GM10248 (cell line): ENCODE results near the gene ALPP.

ENCODE experiments used
- CTCF ChIA-PET: fragments of 300-600 bp; sonication (Branson Sonifier 250); formaldehyde crosslinking; extraction: SDS; loops from one replicate; lab custom pipeline; 2021; ENCODE audit warnings: antibody characterized with exemption; lab: Yijun Ruan, JAX
- POLR2A ChIA-PET: fragments of 350-650 bp; sonication (Branson Sonifier 250); formaldehyde crosslinking; extraction: SDS; loops from one replicate; lab custom pipeline; 2020; ENCODE audit warnings: antibody characterized with exemption; lab: Yijun Ruan, JAX
- DNase-seq: peaks from one replicate; pipeline ENCODE4 v3.0.0; 2012; ENCODE audit errors: extremely low spot score
- CTCF ChIP-seq: IDR thresholded peaks from 2 replicates; pipeline ENCODE4 v1.5.1; 2012; ENCODE audit warnings: mild to moderate bottlenecking, low read depth; ENCODE audit errors: extremely low read depth, missing control alignments, control extremely low read depth

The ALPP gene

GRCh38 chr2:232410238-232410900 lies 31.8 kb downstream of the ALPP start:
- ChIA-PET POLR2A (no interaction called here), CTCF (interaction anchor here (3.3 kb wide), 1 partner anchor 29 kb away, joined by 12 read pairs; no protein-coding TSS in a partner anchor)
- DNase-seq: no peak
- no peak for TF ChIP-seq CTCF

GRCh38 chr2:232411901-232412629 lies 33.5 kb downstream of the ALPP start:
- TF ChIP-seq CTCF: no peak
- POLR2A ChIA-PET: no interaction called here
- DNase-seq: no peak
- CTCF ChIA-PET: interaction anchor here (2.0 to 3.3 kb wide), 2 partner anchors 27 to 511 kb away, joined by 6 to 12 read pairs; no protein-coding TSS in a partner anchor

- POLR2A ChIA-PET: no interaction called here
- DNase-seq: no peak
- TF ChIP-seq CTCF: no peak
- CTCF ChIA-PET: interaction anchor here (2.0 to 3.3 kb wide), 2 partner anchors 26 to 512 kb away, joined by 6 to 12 read pairs; no protein-coding TSS in a partner anchor
These were observed 34.4 kb downstream of the ALPP start for GRCh38 chr2:232412986-232413385.

GRCh38 chr2:232415138-232415690 lies 36.7 kb downstream of the ALPP start:
- no peak for DNase-seq
- no peak for TF ChIP-seq CTCF
- CTCF ChIA-PET: no interaction called here
- POLR2A ChIA-PET: no interaction called here

- TF ChIP-seq CTCF: no peak
- CTCF ChIA-PET: no interaction called here
- POLR2A ChIA-PET: no interaction called here
- DNase-seq: no peak
These were observed 37.4 kb downstream of the ALPP start for GRCh38 chr2:232415736-232416520.

GRCh38 chr2:232416521-232417470 lies 38.2 kb downstream of the ALPP start:
- no peak for DNase-seq
- no peak for TF ChIP-seq CTCF
- CTCF ChIA-PET: no interaction called here
- POLR2A ChIA-PET: no interaction called here
